ENCODE data around the gene OGFOD1. TPM values are rescaled to one million over a fixed set of nuclear protein-coding genes. Genes with fewer than 3 reads are reported as not detected.

Gene OGFOD1
- total and polyA plus RNA-seq, 2 donors (not counting 1 experiment from before 2014, with no cell fraction given), result 8.4 to 28.7 TPM

DNA sequence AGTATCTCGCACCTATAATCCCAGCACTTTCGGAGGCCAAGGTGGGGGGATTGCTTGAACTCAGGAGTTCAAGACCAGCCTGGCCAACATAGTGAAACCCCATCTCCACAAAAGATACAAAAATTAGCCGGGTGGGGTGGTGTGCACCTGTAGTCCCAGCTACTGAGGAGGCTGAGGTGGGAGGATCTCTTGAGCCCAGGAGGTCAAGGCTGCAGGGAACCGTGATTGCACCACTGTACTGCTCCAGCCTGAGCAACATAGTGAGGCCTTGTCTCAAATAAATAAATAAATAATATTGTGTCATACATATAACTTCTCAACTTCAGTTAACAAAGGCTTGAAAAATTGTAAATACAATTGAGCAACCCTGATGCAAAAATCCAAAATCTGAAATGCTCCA is 34.2 kb upstream of the OGFOD1 start:
- peaks cover 97% of the 10 kb centered on the region for H3K79me2 ChIP-seq (ENCODE audit: control insufficient read depth, insufficient read depth, low read length)
- Mint-ChIP-seq H3K27me3 (no peaks in the 10 kb centered on the region), H3K9me3 (ENCODE audit: insufficient read depth) (no peaks in the 10 kb centered on the region), H3K27ac (no peak overlapping the region), H3K4me1 (peaks cover 59% of the 10 kb centered on the region), H3K4me3 (no peak overlapping the region)
- peaks cover 4 to 16% of the 10 kb centered on the region in 2 experiments for H3K36me3 ChIP-seq (replicated peaks in 1 of 2; ENCODE audit: control extremely low read depth in 1 of 2, control insufficient read depth in 1 of 2, extremely low read depth in 1 of 2, insufficient read depth in 2 of 2, low read length in 1 of 2)
- no peak overlapping the region for H3K27ac ChIP-seq (ENCODE audit: low read length in 2 of 2)
- no peak for TF ChIP-seq EZH2 (IDR thresholded peaks at IDR 0.05; ENCODE audit: borderline replicate concordance, insufficient read depth, low read depth, low read length, poor library complexity, severe bottlenecking)
- TF ChIP-seq, protein P1, sequence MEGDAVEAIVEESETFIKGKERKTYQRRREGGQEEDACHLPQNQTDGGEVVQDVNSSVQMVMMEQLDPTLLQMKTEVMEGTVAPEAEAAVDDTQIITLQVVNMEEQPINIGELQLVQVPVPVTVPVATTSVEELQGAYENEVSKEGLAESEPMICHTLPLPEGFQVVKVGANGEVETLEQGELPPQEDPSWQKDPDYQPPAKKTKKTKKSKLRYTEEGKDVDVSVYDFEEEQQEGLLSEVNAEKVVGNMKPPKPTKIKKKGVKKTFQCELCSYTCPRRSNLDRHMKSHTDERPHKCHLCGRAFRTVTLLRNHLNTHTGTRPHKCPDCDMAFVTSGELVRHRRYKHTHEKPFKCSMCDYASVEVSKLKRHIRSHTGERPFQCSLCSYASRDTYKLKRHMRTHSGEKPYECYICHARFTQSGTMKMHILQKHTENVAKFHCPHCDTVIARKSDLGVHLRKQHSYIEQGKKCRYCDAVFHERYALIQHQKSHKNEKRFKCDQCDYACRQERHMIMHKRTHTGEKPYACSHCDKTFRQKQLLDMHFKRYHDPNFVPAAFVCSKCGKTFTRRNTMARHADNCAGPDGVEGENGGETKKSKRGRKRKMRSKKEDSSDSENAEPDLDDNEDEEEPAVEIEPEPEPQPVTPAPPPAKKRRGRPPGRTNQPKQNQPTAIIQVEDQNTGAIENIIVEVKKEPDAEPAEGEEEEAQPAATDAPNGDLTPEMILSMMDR (IDR thresholded peaks at IDR 0.05), result no peak
- H3K4me3 ChIP-seq (ENCODE audit: control extremely low read depth in 1 of 5, extremely low read depth in 1 of 5, insufficient read depth in 1 of 5, low read depth in 2 of 5, low read length in 4 of 5), result no peak overlapping the region
- DNase-seq, result no peak
- no peak overlapping the region for H3K4me2 ChIP-seq (replicated peaks; ENCODE audit: low read depth, low read length, poor library complexity, severe bottlenecking)
- no CpG with 5 or more reads among the region's 4 CpGs for WGBS (ENCODE audit: insufficient coverage)
- ATAC-seq (ENCODE audit: low read depth), result no peak
- ChIA-PET POLR2A (no interaction called here), CTCF (interaction anchor here (0.6 kb wide), 1 partner anchor 60 kb away, joined by 5 read pairs; no protein-coding TSS in a partner anchor)
- intact Hi-C loops (cut with micrococcal nuclease), result no loop called here
- peaks cover 69% of the 10 kb centered on the region for H4K20me1 ChIP-seq (ENCODE audit: control insufficient read depth, insufficient read depth, low read length, poor library complexity, severe bottlenecking)
- no peaks in the 10 kb centered on the region for H3K27me3 ChIP-seq (replicated peaks in 1 of 4; ENCODE audit: control extremely low read depth in 1 of 4, control insufficient read depth in 3 of 4, insufficient read depth in 4 of 4, low read length in 3 of 4)
- no peak overlapping the region for H3K9ac ChIP-seq (ENCODE audit: low read length)
- H3K4me1 ChIP-seq (ENCODE audit: control insufficient read depth in 2 of 2, insufficient read depth in 2 of 2, low read length in 2 of 2), result peaks cover 42 to 59% of the 10 kb centered on the region in 2 donors
- H2AFZ ChIP-seq (ENCODE audit: insufficient read depth, low read depth, low read length, poor library complexity, severe bottlenecking), result no peak overlapping the region
- H3K9me3 ChIP-seq (ENCODE audit: control extremely low read depth in 1 of 3, control insufficient read depth in 2 of 3, insufficient read depth in 1 of 3, low read length in 2 of 3), result no peaks in the 10 kb centered on the region

DNA sequence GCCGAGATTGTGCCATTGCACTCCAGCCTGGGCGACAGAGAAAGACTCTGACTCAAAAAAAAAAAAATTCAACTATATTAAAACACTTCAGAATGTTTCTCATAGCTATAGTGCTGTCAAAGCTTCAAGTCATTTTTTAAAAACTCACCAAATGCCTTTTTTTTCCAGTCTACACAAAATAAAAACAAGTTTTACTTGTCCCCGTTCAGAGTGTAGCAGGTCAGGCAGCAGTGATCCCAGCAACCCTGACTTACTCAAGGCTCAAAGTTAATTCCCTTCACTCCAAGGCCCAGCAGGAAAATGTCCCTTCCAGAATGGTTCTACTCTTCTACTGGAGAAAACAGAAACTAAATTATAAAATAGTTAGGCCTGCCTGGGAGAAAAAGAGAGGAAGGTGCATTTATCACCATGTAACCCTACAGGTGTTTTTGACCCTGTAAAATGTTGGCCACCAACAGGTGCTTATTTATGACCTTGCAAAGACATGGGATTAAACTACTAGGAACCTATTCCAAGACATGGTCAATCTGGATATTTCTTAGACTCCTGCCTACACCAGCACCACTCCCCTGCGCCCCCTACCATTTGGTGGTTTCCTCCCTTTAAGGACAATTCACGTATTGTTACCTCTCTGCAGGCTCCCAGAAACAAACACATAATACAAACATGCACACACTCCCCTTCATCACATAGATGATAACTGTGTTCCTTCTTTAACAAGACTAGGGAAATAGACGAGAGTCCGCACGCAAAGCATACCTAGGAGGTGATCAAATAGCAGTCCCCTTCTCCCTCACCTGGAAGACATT is 31.4 kb upstream of the OGFOD1 start:
- no peaks in the 10 kb centered on the region for H3K9me3 Mint-ChIP-seq (ENCODE audit: insufficient read depth)
- intact Hi-C loops (cut with micrococcal nuclease), result loop anchor here (10.0 kb wide), 3 partner anchors 285 to 1115 kb away; partner anchors contain the start of genes CCDC102A, PSME3IP1 and RSPRY1
- Histone ChIP-seq H3K4me2 (replicated peaks; ENCODE audit: low read depth, low read length, poor library complexity, severe bottlenecking) (peak overlapping the region; percentile 81), H3K4me3 (ENCODE audit: control extremely low read depth in 1 of 5, extremely low read depth in 1 of 5, insufficient read depth in 1 of 5, low read depth in 2 of 5, low read length in 4 of 5) (peak overlapping the region in 1 of 5 experiments; percentile 78), H3K36me3 (replicated peaks in 1 of 2; ENCODE audit: control extremely low read depth in 1 of 2, control insufficient read depth in 1 of 2, extremely low read depth in 1 of 2, insufficient read depth in 2 of 2, low read length in 1 of 2) (no peaks in the 10 kb centered on the region), H3K27me3 (replicated peaks in 1 of 4; ENCODE audit: control extremely low read depth in 1 of 4, control insufficient read depth in 3 of 4, insufficient read depth in 4 of 4, low read length in 3 of 4) (no peaks in the 10 kb centered on the region), H3K79me2 (ENCODE audit: control insufficient read depth, insufficient read depth, low read length) (peaks cover 100% of the 10 kb centered on the region), H3K4me1 (ENCODE audit: control insufficient read depth in 2 of 2, insufficient read depth in 2 of 2, low read length in 2 of 2) (peaks cover 55 to 70% of the 10 kb centered on the region in 2 donors), H4K20me1 (ENCODE audit: control insufficient read depth, insufficient read depth, low read length, poor library complexity, severe bottlenecking) (peaks cover 61% of the 10 kb centered on the region), H2AFZ (ENCODE audit: insufficient read depth, low read depth, low read length, poor library complexity, severe bottlenecking) (no peak overlapping the region), H3K27ac (ENCODE audit: low read length in 2 of 2) (peak overlapping the region; percentile 80 to 81), H3K9ac (ENCODE audit: low read length) (no peak overlapping the region), H3K9me3 (ENCODE audit: control extremely low read depth in 1 of 3, control insufficient read depth in 2 of 3, insufficient read depth in 1 of 3, low read length in 2 of 3) (no peaks in the 10 kb centered on the region)
- no peak for ATAC-seq (ENCODE audit: low read depth)
- POLR2A ChIA-PET, result interaction anchor here (0.6 kb wide), 2 partner anchors 10 to 340 kb away, joined by 3 to 10 read pairs; no protein-coding TSS in a partner anchor
- TF ChIP-seq EZH2 (IDR thresholded peaks at IDR 0.05; ENCODE audit: borderline replicate concordance, insufficient read depth, low read depth, low read length, poor library complexity, severe bottlenecking), result no peak
- TF ChIP-seq, protein P1 (IDR thresholded peaks at IDR 0.05), result no peak
- H3K27ac Mint-ChIP-seq, result peak overlapping the region; percentile 76
- no peaks in the 10 kb centered on the region for H3K27me3 Mint-ChIP-seq
- no peak for DNase-seq
- peak overlapping the region; percentile 63 for H3K4me3 Mint-ChIP-seq
- peaks cover 64% of the 10 kb centered on the region for H3K4me1 Mint-ChIP-seq
- 98% methylated on average over 7 of the region's 8 CpGs for WGBS (ENCODE audit: insufficient coverage)
- CTCF ChIA-PET, result interaction anchor here (0.6 kb wide), 1 partner anchor 181 kb away, joined by 3 read pairs; no protein-coding TSS in a partner anchor

Measured in B cell (primary cell).